ENCODE results near the gene TMEM52. TPM values are rescaled to one million over a fixed set of nuclear protein-coding genes. Genes with fewer than 3 reads are reported as not detected.

Gene TMEM52
- polyA plus RNA-seq, 1 of the 3 experiments (the other 2 are of a cell fraction) = 4.8 TPM

DNA sequence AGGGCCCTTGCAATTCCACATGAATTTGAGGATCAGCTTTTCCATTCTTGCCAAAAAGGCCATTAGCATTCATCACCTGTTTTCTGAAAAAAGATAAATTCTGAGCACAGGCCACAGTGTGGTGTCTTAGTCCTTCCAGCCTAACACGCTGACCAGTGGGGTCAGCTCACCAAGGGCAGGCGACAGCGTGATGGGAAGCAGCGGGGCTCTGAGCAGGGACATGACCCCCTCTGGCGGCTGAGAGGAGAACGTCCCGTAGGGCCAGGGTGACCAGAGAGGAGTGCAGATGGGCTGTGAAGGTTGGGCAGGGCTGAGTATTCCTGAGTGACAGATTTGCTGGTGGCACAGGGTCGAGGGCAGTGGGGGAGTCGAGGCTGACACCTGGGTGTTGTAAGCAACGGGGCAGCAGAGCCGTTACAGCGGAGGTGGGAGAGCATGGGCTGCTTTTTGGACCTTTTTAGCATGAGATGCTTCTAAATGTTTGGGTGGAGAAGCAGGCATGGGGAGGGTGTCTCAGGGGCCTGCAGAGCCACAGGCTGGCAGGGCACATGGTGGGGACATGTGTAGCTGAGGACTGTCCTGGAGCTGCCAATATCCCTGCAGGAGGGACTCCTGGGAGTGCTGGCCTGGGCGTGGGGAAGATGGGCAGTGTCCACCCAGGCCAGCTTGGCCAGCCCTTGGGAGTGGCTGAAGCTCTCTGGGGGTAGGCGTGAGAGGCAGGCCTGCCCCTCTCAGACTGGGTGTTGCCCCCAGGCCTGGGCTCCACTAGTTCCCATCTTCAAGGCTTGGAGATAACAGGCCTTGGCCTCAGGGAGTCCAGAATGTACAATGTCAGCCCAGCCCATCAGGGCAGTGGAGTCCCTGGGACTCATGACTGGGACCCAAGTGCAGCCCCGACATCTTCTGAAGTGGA lies 12.6 kb downstream of the TMEM52 start (continued):
- TF ChIP-seq, protein P1, sequence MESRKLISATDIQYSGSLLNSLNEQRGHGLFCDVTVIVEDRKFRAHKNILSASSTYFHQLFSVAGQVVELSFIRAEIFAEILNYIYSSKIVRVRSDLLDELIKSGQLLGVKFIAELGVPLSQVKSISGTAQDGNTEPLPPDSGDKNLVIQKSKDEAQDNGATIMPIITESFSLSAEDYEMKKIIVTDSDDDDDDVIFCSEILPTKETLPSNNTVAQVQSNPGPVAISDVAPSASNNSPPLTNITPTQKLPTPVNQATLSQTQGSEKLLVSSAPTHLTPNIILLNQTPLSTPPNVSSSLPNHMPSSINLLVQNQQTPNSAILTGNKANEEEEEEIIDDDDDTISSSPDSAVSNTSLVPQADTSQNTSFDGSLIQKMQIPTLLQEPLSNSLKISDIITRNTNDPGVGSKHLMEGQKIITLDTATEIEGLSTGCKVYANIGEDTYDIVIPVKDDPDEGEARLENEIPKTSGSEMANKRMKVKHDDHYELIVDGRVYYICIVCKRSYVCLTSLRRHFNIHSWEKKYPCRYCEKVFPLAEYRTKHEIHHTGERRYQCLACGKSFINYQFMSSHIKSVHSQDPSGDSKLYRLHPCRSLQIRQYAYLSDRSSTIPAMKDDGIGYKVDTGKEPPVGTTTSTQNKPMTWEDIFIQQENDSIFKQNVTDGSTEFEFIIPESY (IDR thresholded peaks at IDR 0.05; ENCODE audit: borderline replicate concordance, low read depth) = no peak
- TF ChIP-seq CHD2 (IDR thresholded peaks at IDR 0.05; ENCODE audit: low read length, partially characterized antibody) = peak; percentile 57
- no peak for TF ChIP-seq MEF2A (IDR thresholded peaks at IDR 0.05; ENCODE audit: borderline replicate concordance, low read depth)
- no peak for TF ChIP-seq POLR2AphosphoS5 (IDR thresholded peaks at IDR 0.05; ENCODE audit: low read depth, low read length)
- no peak for TF ChIP-seq FOSL2 (IDR thresholded peaks at IDR 0.05; ENCODE audit: borderline replicate concordance, low read depth)
- TF ChIP-seq RAD21 (IDR thresholded peaks at IDR 0.05; ENCODE audit: low read length) = peak; percentile 99
- TF ChIP-seq, protein P2, sequence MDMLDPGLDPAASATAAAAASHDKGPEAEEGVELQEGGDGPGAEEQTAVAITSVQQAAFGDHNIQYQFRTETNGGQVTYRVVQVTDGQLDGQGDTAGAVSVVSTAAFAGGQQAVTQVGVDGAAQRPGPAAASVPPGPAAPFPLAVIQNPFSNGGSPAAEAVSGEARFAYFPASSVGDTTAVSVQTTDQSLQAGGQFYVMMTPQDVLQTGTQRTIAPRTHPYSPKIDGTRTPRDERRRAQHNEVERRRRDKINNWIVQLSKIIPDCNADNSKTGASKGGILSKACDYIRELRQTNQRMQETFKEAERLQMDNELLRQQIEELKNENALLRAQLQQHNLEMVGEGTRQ (IDR thresholded peaks at IDR 0.05; ENCODE audit: borderline replicate concordance, low read depth, low read length) = no peak
- TF ChIP-seq RXRA (IDR thresholded peaks at IDR 0.05; ENCODE audit: borderline replicate concordance, low read depth) = no peak
- TF ChIP-seq, protein P3, sequence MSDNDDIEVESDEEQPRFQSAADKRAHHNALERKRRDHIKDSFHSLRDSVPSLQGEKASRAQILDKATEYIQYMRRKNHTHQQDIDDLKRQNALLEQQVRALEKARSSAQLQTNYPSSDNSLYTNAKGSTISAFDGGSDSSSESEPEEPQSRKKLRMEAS (IDR thresholded peaks at IDR 0.05; ENCODE audit: low read depth) = peak; percentile 24; the same call in 1 of the 2 replicates

DNA sequence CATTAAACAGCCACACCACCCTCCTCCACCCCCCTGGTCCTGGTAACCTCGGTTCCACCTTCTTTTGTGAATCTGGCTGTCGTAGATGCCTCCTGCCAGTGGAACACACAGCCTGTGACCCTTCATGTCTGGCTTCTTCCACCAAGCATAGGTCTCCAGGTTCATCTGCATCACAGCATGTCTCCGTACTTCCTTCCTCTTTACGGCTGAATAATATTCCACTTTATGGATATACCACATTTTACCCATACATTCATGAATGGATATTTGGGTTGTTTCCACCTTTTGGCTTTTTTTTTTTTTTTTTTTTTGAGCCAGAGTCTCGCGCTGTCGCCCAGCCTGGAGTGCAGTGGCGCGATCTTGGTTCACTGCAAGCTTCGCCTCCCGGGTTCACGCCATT lies 15.9 kb downstream of the TMEM52 start:
- WGBS (ENCODE audit: low lambda C conversion rate) = 86% methylated on average over 12 of the region's 12 CpGs
- TF ChIP-seq, protein P4, sequence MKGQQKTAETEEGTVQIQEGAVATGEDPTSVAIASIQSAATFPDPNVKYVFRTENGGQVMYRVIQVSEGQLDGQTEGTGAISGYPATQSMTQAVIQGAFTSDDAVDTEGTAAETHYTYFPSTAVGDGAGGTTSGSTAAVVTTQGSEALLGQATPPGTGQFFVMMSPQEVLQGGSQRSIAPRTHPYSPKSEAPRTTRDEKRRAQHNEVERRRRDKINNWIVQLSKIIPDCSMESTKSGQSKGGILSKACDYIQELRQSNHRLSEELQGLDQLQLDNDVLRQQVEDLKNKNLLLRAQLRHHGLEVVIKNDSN (IDR thresholded peaks at IDR 0.05; ENCODE audit: borderline replicate concordance, low read depth) = no peak
- TF ChIP-seq YY1 (IDR thresholded peaks at IDR 0.05; ENCODE audit: low read depth) (no peak), GABPA (IDR thresholded peaks at IDR 0.05; ENCODE audit: low read depth) (no peak), NFIC (IDR thresholded peaks at IDR 0.05; ENCODE audit: borderline replicate concordance) (no peak), NRF1 (IDR thresholded peaks at IDR 0.05; ENCODE audit: low read depth, low read length) (no peak)
- TF ChIP-seq, protein P5, sequence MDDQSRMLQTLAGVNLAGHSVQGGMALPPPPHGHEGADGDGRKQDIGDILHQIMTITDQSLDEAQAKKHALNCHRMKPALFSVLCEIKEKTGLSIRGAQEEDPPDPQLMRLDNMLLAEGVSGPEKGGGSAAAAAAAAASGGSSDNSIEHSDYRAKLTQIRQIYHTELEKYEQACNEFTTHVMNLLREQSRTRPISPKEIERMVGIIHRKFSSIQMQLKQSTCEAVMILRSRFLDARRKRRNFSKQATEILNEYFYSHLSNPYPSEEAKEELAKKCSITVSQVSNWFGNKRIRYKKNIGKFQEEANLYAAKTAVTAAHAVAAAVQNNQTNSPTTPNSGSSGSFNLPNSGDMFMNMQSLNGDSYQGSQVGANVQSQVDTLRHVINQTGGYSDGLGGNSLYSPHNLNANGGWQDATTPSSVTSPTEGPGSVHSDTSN (IDR thresholded peaks at IDR 0.05) = no peak
- TF ChIP-seq, protein P2 (IDR thresholded peaks at IDR 0.05; ENCODE audit: borderline replicate concordance, low read depth, low read length) = no peak
- H3F3A ChIP-seq (replicated peaks; ENCODE audit: insufficient read depth) = peaks cover 9% of the 10 kb centered on the region
- H3K9me3 ChIP-seq = no peaks in the 10 kb centered on the region
- H3K9me2 ChIP-seq = no peaks in the 10 kb centered on the region
- POLR2A ChIA-PET = no interaction called here
- H3K4me2 ChIP-seq = no peak overlapping the region
- DNase-seq = no peak
- no peak overlapping the region for H3K9ac ChIP-seq
- H3K36me3 ChIP-seq (replicated peaks in 1 of 2; ENCODE audit: control insufficient read depth in 1 of 2, insufficient read depth in 2 of 2, low read length in 1 of 2) = no peaks in the 10 kb centered on the region
- H2AFZ ChIP-seq (ENCODE audit: low read depth) = no peak overlapping the region
- H3K4me1 ChIP-seq (ENCODE audit: control insufficient read depth in 1 of 2, insufficient read depth in 2 of 2, low read depth in 1 of 2, low read length in 1 of 2) = peaks cover 0 to 22% of the 10 kb centered on the region in 2 experiments; a peak in 2 of 4 replicates
- H3K27me3 ChIP-seq (ENCODE audit: insufficient read depth) = no peaks in the 10 kb centered on the region
- CTCF ChIA-PET = no interaction called here
- no peak overlapping the region for H3K4me3 ChIP-seq (ENCODE audit: low read depth in 2 of 2, low read length in 1 of 2)
- H3K27ac ChIP-seq (ENCODE audit: low read depth in 2 of 2, low read length in 1 of 2) = no peak overlapping the region
- peaks cover 5% of the 10 kb centered on the region; the same call in 1 of the 2 replicates for H3K79me2 ChIP-seq (ENCODE audit: insufficient read depth)
- H4K20me1 ChIP-seq (ENCODE audit: insufficient read depth) = no peaks in the 10 kb centered on the region

All from SK-N-SH (cell line).